Astrocyte of the spinal cord (primary cell): ENCODE measurements around the gene HLA-DQB2.
A peak's percentile ranks its signal among the peaks of the same experiment; 100 is the strongest.
"Not testable (repeated sequence)": the region's sequence is repeated elsewhere in the genome, so short reads cannot be mapped to it uniquely, and the experiment has no call there.

Experiments used
- DNase-seq: peaks from one replicate; pipeline ENCODE4 v3.0.0; 2011; ENCODE audit warnings: low read depth, low spot score
- H3K4me3 ChIP-seq: 2 replicates; pipeline ENCODE4 v1.5.1; 2011; ENCODE audit warnings: low read depth, mild to moderate bottlenecking, low read length, moderate library complexity
- in situ Hi-C: cut with HindIII; loops from 2 replicates; pipeline ENCODE4 v1.10.0; 2017; ENCODE audit warnings: low sequenced_read_pairs
- TF ChIP-seq, protein P1 (sequence below): IDR thresholded peaks from 2 replicates; pipeline ENCODE4 v1.5.1; 2012; ENCODE audit warnings: low read depth, mild to moderate bottlenecking, low read length, inconsistent platforms

The HLA-DQB2 gene

DNA sequence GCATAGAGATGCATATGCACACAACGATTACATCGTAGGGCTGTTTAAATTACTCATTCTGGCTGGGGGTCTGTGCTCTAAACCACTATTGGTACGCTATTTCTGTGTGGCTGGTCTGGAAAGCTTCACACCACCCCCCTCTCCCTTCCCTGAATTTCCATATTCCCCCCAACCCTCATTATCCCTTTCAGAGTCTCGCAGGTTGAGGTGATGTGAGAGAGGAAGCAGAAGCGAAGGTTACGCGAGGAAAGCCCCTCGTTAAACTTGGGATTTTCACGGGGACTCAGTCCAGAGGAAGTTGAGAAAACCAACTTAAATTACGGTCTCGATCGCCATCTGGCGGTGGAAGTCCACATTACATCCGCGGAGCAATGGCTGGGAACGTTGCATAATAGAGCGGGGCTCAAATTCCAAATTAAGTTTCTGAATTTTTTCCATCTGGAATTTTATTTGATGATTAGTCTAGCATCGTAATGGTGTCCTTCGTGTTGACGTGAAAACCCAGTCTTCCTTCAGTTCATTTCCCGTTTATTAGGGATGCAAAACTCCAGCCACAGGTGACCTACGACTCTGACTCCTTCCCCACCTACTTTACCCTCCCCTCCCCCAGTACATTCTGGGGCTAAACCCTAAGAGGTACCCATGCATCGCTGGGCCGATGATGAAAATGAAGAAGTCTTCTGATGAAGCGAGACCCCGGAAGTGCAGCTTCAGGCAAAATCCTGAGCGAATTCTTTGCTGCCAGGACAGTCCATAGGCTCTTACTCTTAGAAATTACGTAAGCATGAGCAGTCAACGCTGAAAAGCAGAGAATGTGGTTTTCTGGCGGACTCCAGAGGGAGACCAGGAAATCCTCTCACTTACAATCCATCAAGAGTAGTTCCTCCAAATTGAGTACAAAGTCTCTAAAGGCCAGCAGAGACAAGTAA is 33.8 kb upstream of the HLA-DQB2 start:
- TF ChIP-seq, protein P1, sequence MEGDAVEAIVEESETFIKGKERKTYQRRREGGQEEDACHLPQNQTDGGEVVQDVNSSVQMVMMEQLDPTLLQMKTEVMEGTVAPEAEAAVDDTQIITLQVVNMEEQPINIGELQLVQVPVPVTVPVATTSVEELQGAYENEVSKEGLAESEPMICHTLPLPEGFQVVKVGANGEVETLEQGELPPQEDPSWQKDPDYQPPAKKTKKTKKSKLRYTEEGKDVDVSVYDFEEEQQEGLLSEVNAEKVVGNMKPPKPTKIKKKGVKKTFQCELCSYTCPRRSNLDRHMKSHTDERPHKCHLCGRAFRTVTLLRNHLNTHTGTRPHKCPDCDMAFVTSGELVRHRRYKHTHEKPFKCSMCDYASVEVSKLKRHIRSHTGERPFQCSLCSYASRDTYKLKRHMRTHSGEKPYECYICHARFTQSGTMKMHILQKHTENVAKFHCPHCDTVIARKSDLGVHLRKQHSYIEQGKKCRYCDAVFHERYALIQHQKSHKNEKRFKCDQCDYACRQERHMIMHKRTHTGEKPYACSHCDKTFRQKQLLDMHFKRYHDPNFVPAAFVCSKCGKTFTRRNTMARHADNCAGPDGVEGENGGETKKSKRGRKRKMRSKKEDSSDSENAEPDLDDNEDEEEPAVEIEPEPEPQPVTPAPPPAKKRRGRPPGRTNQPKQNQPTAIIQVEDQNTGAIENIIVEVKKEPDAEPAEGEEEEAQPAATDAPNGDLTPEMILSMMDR = peak; percentile 77
- in situ Hi-C loops = no loop called here
- peak; percentile 55 for DNase-seq
- H3K4me3 ChIP-seq = no peak overlapping the region

GRCh38 chr6:32794510-32794909 is 31.2 kb upstream of the HLA-DQB2 start:
- TF ChIP-seq, protein P1 = no peak
- in situ Hi-C loops = no loop called here

DNA sequence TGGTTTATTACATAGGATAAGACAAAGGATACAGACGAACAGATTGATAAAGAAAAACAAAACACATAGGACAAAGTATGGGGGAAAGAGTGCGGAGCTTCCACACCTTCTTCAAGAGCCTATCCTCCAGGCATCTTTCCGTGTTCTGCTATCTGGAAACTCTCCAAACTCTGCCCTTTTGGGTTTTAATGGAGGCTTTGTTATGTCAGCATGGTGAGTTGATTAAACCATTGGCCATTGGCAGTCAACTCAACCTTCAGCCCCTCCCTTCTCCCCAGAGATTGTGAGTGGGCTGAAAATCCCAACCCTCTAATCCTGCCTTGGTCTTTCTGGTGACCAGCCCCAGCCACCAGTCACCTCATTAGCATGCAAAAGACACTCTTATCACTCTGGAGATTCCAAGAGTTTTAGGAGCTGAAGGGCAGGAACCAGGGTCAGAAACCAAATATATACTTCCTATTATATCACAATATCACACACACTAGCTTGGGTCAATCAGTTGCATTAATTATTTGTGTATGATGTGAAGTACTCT is 29.6 kb upstream of the HLA-DQB2 start:
- no peak overlapping the region for H3K4me3 ChIP-seq
- no peak for DNase-seq
- TF ChIP-seq, protein P1 = no peak
- in situ Hi-C loops = no loop called here

More at GRCh38 chr6:32794510-32794909, 31.2 kb upstream of the HLA-DQB2 start:
- no peak for DNase-seq
- H3K4me3 ChIP-seq = no peak overlapping the region

GRCh38 chr6:32790306-32790705 is 27.0 kb upstream of the HLA-DQB2 start:
- in situ Hi-C loops = no loop called here
- H3K4me3 ChIP-seq = no peak overlapping the region
- TF ChIP-seq, protein P1 = no peak
- no peak for DNase-seq

GRCh38 chr6:32785781-32786533 is 22.6 kb upstream of the HLA-DQB2 start:
- TF ChIP-seq, protein P1 = peak; percentile 60
- H3K4me3 ChIP-seq = no peak overlapping the region
- in situ Hi-C loops = no loop called here
- peak; percentile 52 for DNase-seq

DNA sequence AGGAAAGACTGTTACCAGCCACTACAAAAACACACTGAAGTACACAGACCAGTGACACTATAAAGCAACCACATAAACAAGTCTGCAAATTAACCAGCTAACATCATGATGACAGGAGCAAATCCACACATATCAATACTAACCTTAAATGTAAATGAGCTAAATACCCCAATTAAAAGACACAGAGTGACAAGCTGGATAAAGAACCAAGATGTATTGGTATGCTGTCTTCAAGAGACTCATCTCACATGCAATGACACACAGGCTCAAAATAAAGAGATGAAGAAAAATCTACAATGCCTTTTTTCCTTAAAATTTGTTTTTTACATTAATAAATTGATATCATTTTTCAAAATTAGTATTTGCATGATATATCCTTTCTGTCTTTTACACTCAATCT is 19.6 kb upstream of the HLA-DQB2 start:
- DNase-seq, in situ Hi-C loops, H3K4me3 ChIP-seq: not testable (repeated sequence)
